Fibroblast of skin of scalp (primary cell): ENCODE data around the gene TRIM67.
A peak's percentile ranks its signal among the peaks of the same experiment; 100 is the strongest.

Experiments used
- DNase-seq: peaks from one replicate; pipeline ENCODE4 v3.0.0-alpha.2; 2013

The TRIM67 gene

GRCh38 chr1:231158141-231158540 lies 3.7 kb upstream of the TRIM67 start:
- DNase-seq, result peak; percentile 13

- DNase-seq, result no peak
These were observed 2.5 kb upstream of the TRIM67 start for GRCh38 chr1:231159202-231159962.

- DNase-seq, result no peak
These were observed 1.7 kb upstream of the TRIM67 start for GRCh38 chr1:231159963-231160761.

GRCh38 chr1:231160895-231161666 lies 777 bp upstream of the TRIM67 start:
- DNase-seq, result no peak

GRCh38 chr1:231162297-231162969 lies 575 bp downstream of the TRIM67 start:
- peak; percentile 37 for DNase-seq

- DNase-seq, result no peak
These were observed 1.3 kb downstream of the TRIM67 start for GRCh38 chr1:231162970-231163829.

- DNase-seq, result no peak
These were observed 2.1 kb downstream of the TRIM67 start for GRCh38 chr1:231163830-231164427.

- DNase-seq, result peak; percentile 58
These were observed 3.5 kb downstream of the TRIM67 start for GRCh38 chr1:231165371-231165770.

GRCh38 chr1:231166398-231166797 lies 4.5 kb downstream of the TRIM67 start:
- DNase-seq, result no peak

- no peak for DNase-seq
These were observed 9.0 kb downstream of the TRIM67 start for GRCh38 chr1:231170875-231171274.

GRCh38 chr1:231171623-231172197 lies 9.9 kb downstream of the TRIM67 start:
- no peak for DNase-seq

- DNase-seq, result no peak
These were observed 10.6 kb downstream of the TRIM67 start for GRCh38 chr1:231172411-231172810.

GRCh38 chr1:231176421-231176820 lies 14.6 kb downstream of the TRIM67 start:
- DNase-seq, result no peak

GRCh38 chr1:231177226-231177625 lies 15.4 kb downstream of the TRIM67 start:
- no peak for DNase-seq

GRCh38 chr1:231177936-231178335 lies 16.1 kb downstream of the TRIM67 start:
- DNase-seq, result no peak

GRCh38 chr1:231178970-231179369 lies 17.1 kb downstream of the TRIM67 start:
- DNase-seq, result no peak

- DNase-seq, result no peak
These were observed 18.2 kb downstream of the TRIM67 start for GRCh38 chr1:231180034-231180433.

GRCh38 chr1:231181271-231181670 lies 19.4 kb downstream of the TRIM67 start:
- DNase-seq, result no peak

- DNase-seq, result no peak
These were observed 20.5 kb downstream of the TRIM67 start for GRCh38 chr1:231182317-231182716.
